ENCODE measurements around the gene JMJD8. TPM values are rescaled to one million over a fixed set of nuclear protein-coding genes. Genes with fewer than 3 reads are reported as not detected.

Gene JMJD8
- total RNA-seq, 1 donor from 2014 or later: 158 TPM

- Histone ChIP-seq H3K27me3 (no peaks in the 10 kb centered on the region), H3K36me3 (peaks cover 4 to 7% of the 10 kb centered on the region in 2 donors)
- intact Hi-C loops (cut with DNase I): no loop called here
Observed at GRCh38 chr16:654034-654433, 30.1 kb downstream of the JMJD8 start.

GRCh38 chr16:652454-653305 is 31.5 kb downstream of the JMJD8 start:
- no peak for DNase-seq (ENCODE audit: low spot score in 2 of 2)
- H3K27ac ChIP-seq: no peak overlapping the region
- H3K4me3 ChIP-seq: no peak overlapping the region
- no peak for TF ChIP-seq CTCF (IDR thresholded peaks at IDR 0.05)
- H3K27me3 ChIP-seq: no peaks in the 10 kb centered on the region
- no peaks in the 10 kb centered on the region for H3K9me3 ChIP-seq
- intact Hi-C loops (cut with DNase I): no loop called here
- H3K4me1 ChIP-seq: peaks cover 9 to 17% of the 10 kb centered on the region in 2 donors
- H3K36me3 ChIP-seq: peaks cover 4 to 7% of the 10 kb centered on the region in 2 donors

More at GRCh38 chr16:654034-654433, 30.1 kb downstream of the JMJD8 start:
- no peaks in the 10 kb centered on the region for H3K9me3 ChIP-seq
- H3K27ac ChIP-seq: no peak overlapping the region
- DNase-seq (ENCODE audit: low spot score in 2 of 2): no peak
- TF ChIP-seq CTCF (IDR thresholded peaks at IDR 0.05): no peak
- H3K4me3 ChIP-seq: no peak overlapping the region
- peaks cover 0 to 7% of the 10 kb centered on the region in 2 donors for H3K4me1 ChIP-seq

- no peak for DNase-seq (ENCODE audit: low spot score in 2 of 2)
- Histone ChIP-seq H3K36me3 (peaks cover 4 to 7% of the 10 kb centered on the region in 2 donors), H3K9me3 (no peaks in the 10 kb centered on the region), H3K27me3 (no peaks in the 10 kb centered on the region), H3K4me1 (peaks cover 9 to 19% of the 10 kb centered on the region in 2 donors), H3K4me3 (no peak overlapping the region), H3K27ac (no peak overlapping the region)
- intact Hi-C loops (cut with DNase I): no loop called here
- no peak for TF ChIP-seq CTCF (IDR thresholded peaks at IDR 0.05)
Observed at GRCh38 chr16:651844-652243, 32.3 kb downstream of the JMJD8 start.

GRCh38 chr16:649631-650030 is 34.5 kb downstream of the JMJD8 start:
- Histone ChIP-seq H3K27me3 (no peaks in the 10 kb centered on the region), H3K36me3 (no peaks in the 10 kb centered on the region), H3K4me3 (peak overlapping the region; percentile 76 to 91), H3K4me1 (peaks cover 9 to 19% of the 10 kb centered on the region in 2 donors), H3K9me3 (no peaks in the 10 kb centered on the region), H3K27ac (peak overlapping the region in 1 of 2 donors; percentile 87)
- DNase-seq (ENCODE audit: low spot score in 2 of 2): no peak
- intact Hi-C loops (cut with DNase I): loop anchor here (1.0 kb wide), 1 partner anchor 12 kb away; no protein-coding TSS in a partner anchor
- TF ChIP-seq CTCF (IDR thresholded peaks at IDR 0.05): no peak

- Histone ChIP-seq H3K27me3 (no peaks in the 10 kb centered on the region), H3K27ac (peak within 1 kb of the TSS; percentile 83 to 87), H3K4me3 (peak within 1 kb of the TSS; percentile 76 to 91), H3K4me1 (peaks cover 9 to 19% of the 10 kb centered on the region in 2 donors), H3K9me3 (no peaks in the 10 kb centered on the region), H3K36me3 (no peaks in the 10 kb centered on the region)
- TF ChIP-seq CTCF (IDR thresholded peaks at IDR 0.05): no peak
- intact Hi-C loops (cut with DNase I): loop anchor here (1.0 kb wide), 1 partner anchor 12 kb away; no protein-coding TSS in a partner anchor
- DNase-seq (ENCODE audit: low spot score in 2 of 2): peak; percentile 71 to 95
Observed at GRCh38 chr16:648781-649589, 35.1 kb downstream of the JMJD8 start, which contains the start of gene WDR90. TSS of gene WDR90 (plus strand) at chr16:649365. CDS start at chr16:649417, 52 bp downstream.
